Measurements from ENCODE around the gene G3BP2. TPM values are rescaled to one million over a fixed set of nuclear protein-coding genes. Genes with fewer than 3 reads are reported as not detected.
"Not testable (repeated sequence)": the region's sequence is repeated elsewhere in the genome, so short reads cannot be mapped to it uniquely, and the experiment has no call there.

G3BP2 gene
- polyA plus RNA-seq (ENCODE audit: insufficient read length in 10 of 10): 100 to 1,000 TPM; 109 to 219 (median 160) TPM
- long read RNA-seq, donor 1, full-length matches to known transcripts: 17 of 24 reads
- long read RNA-seq, donor 1, partial matches to known transcripts: 0 of 24 reads
- long read RNA-seq, donor 1, other reads (novel, unspliced or antisense): 7 of 24 reads
- long read RNA-seq, donor 2, full-length matches to known transcripts: 14 of 169 reads
- long read RNA-seq, donor 2, partial matches to known transcripts: 143 of 169 reads
- long read RNA-seq, donor 2, other reads (novel, unspliced or antisense): 12 of 169 reads
- long read RNA-seq, donor 3: 0 reads
- long read RNA-seq, donor 4, full-length matches to known transcripts: 9 of 9 reads
- long read RNA-seq, donor 4, partial matches to known transcripts: 0 of 9 reads
- long read RNA-seq, donor 4, other reads (novel, unspliced or antisense): 0 of 9 reads
- long read RNA-seq, donor 5, full-length matches to known transcripts: 18 of 18 reads
- long read RNA-seq, donor 5, partial matches to known transcripts: 0 of 18 reads
- long read RNA-seq, donor 5, other reads (novel, unspliced or antisense): 0 of 18 reads
- long read RNA-seq, donor 6, full-length matches to known transcripts: 22 of 510 reads
- long read RNA-seq, donor 6, partial matches to known transcripts: 461 of 510 reads
- long read RNA-seq, donor 6, other reads (novel, unspliced or antisense): 27 of 510 reads
- long read RNA-seq, donor 7, transcript G3BP2-201 (11 exons, 2,609 nt): major isoform, 13 of 37 reads
- long read RNA-seq, donor 7, partial matches to known transcripts: 24 of 37 reads
- long read RNA-seq, donor 7, other reads (novel, unspliced or antisense): 0 of 37 reads
- long read RNA-seq, donor 8, transcript G3BP2-201 (11 exons, 2,609 nt): major isoform, 6 of 7 reads
- long read RNA-seq, donor 8, partial matches to known transcripts: 0 of 7 reads
- long read RNA-seq, donor 8, other reads (novel, unspliced or antisense): 0 of 7 reads
- long read RNA-seq, donor 9, full-length matches to known transcripts: 4 of 4 reads
- long read RNA-seq, donor 9, partial matches to known transcripts: 0 of 4 reads
- long read RNA-seq, donor 9, other reads (novel, unspliced or antisense): 0 of 4 reads

GRCh38 chr4:75673027-75673958, at the start of gene G3BP2:
G3BP2 (minus strand) TSS chr4:75673411; CDS start chr4:75662025, 11,386 bp downstream.
- peak; percentile 98 to 99 (median 99) for DNase-seq

- no peak for DNase-seq
Measured at GRCh38 chr4:75722417-75722816, 49.2 kb upstream of the G3BP2 start.

DNA sequence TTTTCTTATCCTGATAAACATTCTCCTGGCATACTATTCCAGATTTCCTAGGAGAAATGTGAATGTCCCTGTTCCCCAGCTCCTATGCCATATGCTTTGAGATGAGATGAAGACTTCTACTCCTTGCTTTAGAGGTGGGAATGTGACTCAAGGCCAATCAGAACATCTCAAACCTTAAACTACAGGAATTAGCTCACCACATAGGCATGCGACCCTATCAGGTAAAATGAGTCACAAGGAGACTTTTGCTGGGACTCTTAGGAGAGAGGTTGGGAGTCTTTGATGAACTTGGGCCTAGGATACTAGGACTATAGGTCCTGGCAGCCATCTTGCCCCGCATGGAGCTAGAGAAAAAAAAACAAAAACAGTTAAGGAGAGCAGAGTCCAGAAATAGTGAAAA, 45.3 kb upstream of the G3BP2 start:
- DNase-seq: no peak

GRCh38 chr4:75717408-75717807, 44.2 kb upstream of the G3BP2 start:
- DNase-seq: no peak

DNA sequence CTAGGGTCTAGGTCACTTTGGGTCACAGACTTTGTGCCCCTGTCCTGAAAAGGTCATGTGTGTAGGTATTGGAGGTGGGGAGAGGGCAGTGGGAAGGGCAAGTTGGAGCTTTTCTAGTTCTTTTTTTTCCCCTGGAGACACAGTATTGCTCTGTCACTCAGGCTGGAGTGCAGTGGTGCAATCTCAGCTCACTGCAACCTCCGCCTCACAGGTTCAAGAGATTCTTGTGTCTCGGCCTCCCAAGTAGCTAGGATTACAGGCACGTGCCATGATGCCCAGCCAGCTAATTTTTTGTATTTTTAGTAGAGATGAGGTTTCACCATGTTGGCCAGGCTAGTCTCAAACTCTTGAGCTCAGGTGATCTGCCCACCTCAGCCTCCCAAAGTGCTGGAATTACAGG, 42.8 kb upstream of the G3BP2 start:
- not testable (repeated sequence) for DNase-seq

DNA sequence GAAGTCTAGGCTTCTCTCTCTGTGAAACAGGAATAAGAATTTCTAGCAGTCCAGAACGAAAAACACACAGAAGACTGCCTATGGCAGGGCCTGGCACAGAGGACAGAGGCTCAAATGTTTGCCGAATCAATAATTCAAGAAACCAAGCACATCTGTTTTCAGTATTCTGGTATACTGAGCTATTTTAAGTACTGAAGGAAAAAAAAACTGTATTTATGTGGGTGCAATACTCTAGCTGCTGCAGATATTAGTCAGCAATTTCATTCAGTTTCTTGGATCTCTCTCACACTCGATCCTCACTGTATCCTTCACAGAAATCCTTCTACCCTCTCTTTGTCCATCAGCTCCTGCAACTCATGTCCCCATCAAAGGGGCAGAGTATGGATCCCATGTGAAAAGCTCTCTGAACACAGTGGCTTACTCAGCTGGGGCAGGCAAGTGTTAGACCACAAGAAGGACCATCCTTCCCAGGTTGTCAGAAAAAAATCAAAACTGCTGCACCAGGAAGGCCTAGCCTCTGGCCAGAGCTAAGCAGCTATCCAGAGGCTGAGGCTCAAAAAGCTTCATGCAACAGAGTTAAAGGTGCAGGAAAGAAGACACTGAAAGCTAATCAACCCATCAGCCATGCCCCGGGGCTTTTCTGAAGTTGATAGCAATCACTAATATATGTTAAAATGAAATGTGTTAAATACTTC, 42.0 kb upstream of the G3BP2 start:
- peak in 2 of 3 donors; percentile 32 to 42 for DNase-seq

- DNase-seq: no peak
Measured at GRCh38 chr4:75714704-75715103, 41.5 kb upstream of the G3BP2 start.

DNA sequence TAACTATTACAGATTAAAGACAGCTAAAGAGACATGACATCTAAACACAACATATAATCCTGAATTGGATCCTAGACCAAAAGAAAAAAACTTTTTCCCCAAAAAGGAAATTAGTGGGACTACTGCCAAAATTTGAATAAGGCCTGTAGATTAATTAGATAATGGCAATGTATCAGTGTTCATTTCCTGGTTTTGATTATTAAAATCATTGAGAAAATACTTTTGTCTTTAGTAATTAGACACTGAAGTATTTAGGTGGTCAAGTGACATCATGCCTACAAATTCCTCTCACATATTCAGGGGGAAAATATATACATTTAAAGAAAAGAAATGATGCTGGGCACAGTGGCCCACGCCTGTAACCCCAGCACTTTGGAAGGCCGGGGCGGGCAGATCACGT, 40.8 kb upstream of the G3BP2 start:
- DNase-seq: no peak

DNA sequence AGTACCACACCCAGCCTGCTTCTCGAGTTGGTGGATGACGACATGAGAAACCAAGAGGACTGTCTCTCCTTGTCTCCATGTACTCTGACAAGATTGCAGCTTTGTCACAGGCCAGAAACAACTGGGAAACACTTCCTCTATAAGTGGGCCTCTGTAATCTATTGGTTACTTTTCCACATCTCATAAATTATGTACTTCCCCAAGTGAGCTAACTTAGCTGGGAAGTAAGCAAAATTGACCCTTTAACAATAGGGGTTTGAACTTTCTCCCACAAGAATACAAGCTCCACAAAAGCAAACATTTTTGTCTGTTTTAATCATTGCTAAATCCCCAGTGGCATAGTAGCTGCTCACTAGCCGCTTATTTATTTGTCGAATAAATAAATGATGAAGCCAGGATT, 37.0 kb upstream of the G3BP2 start:
- DNase-seq: no peak

DNA sequence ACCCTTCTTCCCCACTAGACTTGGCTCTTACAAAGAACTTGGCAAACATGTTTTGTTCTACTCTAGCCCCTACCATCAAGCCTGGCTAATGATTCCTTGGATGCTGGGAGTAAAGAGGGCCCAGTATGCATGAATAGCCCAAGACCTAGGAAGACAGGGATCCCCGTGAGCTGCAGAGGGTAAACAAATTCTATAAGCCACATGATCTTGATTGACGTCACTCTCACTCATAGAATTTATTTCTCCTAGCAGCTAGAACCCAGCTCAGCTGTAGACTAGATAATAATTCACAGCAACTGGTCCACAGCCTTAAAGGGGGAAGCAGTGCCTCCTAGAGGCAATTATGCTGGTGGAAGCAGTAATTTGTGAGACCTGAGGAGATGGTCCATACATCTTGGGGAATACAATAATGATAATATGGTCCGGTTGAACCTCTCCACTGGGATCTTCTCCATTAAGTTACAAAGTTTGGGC, 35.0 kb upstream of the G3BP2 start:
- DNase-seq: no peak

DNA sequence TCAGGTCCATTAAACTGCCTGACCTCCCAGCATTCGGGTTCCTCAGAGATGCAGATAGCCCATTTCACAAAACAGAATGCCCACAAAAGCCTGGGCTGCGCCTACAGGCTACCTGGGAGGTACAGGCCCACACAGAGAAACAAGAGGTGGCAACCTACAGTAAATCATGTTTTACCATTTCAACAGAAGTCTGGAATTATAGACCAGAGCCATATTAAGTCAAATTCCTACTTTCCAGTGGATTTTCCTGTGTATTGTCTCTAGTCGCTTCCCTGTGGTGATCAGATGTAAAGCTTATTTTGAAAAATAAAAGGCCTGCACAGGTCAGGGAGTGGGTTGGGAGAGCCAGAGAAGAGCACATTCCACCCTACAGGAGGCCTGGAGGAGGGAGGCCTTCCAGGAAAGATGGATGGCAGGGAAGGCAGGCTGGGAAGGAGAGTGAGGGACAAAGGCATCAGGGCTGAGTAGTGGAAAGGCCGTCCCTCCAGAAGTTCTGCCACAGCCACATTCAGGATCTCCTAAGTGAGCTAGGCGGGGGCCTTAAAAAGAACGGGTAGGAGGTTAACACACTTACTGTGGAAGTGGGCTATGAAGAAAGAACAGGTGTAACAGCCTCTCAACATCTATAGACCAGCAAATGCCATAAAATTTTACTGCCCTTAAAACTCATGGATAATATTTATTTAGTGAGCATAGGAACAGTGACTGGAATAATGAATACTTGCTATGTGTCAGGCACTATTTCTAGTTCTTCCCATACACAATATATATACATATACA, 32.2 kb upstream of the G3BP2 start:
- no peak for DNase-seq

DNA sequence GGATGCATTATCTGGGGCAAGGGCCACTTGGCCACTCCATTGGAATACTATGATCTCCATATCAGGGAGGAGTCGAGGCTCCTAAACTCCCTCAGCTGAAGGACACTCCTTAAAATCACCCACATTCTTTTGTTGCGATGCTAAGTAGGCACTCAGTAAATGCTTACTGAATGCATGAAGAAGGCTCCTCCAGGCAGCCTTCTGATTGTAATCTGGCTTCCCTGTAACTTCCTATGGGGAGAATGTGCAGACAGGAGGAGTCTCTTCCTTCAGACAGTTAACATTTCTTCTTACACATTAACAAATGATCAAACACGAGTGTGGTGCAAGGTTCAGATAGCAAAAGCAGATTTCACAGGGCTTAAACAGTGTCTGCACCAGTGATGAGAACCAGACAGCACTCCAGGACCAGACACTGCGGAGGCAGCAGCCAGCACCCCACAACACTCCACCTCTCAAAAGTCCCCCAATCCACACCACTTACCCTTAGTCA, 29.8 kb upstream of the G3BP2 start:
- DNase-seq: no peak

DNA sequence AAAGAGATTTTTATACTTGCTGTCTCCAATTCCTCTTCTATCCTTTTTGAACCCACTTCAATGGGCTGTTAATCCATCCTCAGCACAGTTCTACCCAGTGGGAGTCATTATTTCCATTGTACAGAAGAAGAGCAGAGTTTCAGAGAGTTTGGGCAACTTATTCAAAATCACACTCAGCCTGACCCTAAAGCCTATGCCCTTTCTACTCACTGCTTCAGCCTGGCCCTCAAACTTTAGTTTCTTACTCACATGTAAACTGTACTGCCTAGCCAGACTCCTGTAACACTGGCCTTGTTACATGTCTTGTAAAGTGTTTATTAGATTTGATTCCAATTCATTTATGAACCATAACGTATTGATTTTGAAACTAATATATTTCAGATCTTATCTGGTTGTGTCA, 26.1 kb upstream of the G3BP2 start:
- no peak for DNase-seq

GRCh38 chr4:75698963-75699228, 25.7 kb upstream of the G3BP2 start:
- no peak for DNase-seq

GRCh38 chr4:75698162-75698962, 25.2 kb upstream of the G3BP2 start:
- DNase-seq: peak in 1 of 3 donors; percentile 20

DNA sequence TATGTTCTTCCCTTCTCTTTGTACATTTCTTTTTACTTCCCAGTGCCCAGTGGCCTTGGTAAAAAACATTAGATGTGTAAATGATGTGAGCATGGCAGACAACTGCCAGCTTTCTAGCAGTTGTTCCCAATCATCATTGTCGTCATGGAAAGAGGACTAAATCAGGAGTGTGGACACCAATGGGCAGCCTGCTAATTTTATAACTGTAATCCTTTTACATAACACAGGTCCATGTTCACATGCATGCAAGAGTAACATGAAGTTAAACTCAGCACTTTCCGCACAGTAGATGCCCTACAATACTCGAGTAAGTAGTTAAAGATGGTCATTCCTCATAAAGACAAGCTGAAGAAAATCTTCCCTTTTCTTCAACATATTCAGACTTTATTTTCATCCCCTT, 23.4 kb upstream of the G3BP2 start:
- DNase-seq: peak in 2 of 3 donors; percentile 40 to 43

- DNase-seq: no peak
Measured at GRCh38 chr4:75696071-75696470, 22.9 kb upstream of the G3BP2 start.

- not testable (repeated sequence) for DNase-seq
Measured at GRCh38 chr4:75692066-75692465, 18.9 kb upstream of the G3BP2 start.

GRCh38 chr4:75687125-75687524, 13.9 kb upstream of the G3BP2 start:
- not testable (repeated sequence) for DNase-seq
